Tibial nerve (tissue), 4 donors: ENCODE measurements around the gene DCAF15. TPM values are rescaled to one million over a fixed set of nuclear protein-coding genes. Genes with fewer than 3 reads are reported as not detected.
A peak's percentile ranks its signal among the peaks of the same experiment; 100 is the strongest.

Experiments
- DNase-seq, 2 donors: peaks; one replicate each; pipeline ENCODE4 v3.0.0-alpha.2; 2019; ENCODE audit warnings: low spot score in 2 of 2
- H3K27ac ChIP-seq, 4 donors: fragments of 200-600 bp; sonication (generic) in 3 of 4; one replicate each; pipeline ENCODE4 v1.5.1; 2017 to 2019; ENCODE audit warnings: mild to moderate bottlenecking in 1 of 4
- H3K27me3 ChIP-seq, 2 donors: fragments of 200-600 bp; sonication (generic) in 1 of 2; one replicate each; pipeline versions ENCODE4 v1.5.1 to v1.6.0; 2017 to 2019
- H3K36me3 ChIP-seq, 3 donors: fragments of 200-600 bp; sonication (generic); one replicate each; pipeline ENCODE4 v1.5.1; 2018 to 2019
- H3K4me1 ChIP-seq, 4 donors: fragments of 200-600 bp; sonication (generic) in 3 of 4; one replicate each; pipeline ENCODE4 v1.5.1; 2017 to 2019
- H3K4me3 ChIP-seq, 4 donors: fragments of 200-600 bp; sonication (generic) in 3 of 4; one replicate each; pipeline ENCODE4 v1.5.1; 2017 to 2019; ENCODE audit warnings: mild to moderate bottlenecking in 1 of 4, moderate library complexity in 1 of 4
- H3K9me3 ChIP-seq, 4 donors: fragments of 200-600 bp; sonication (generic) in 3 of 4; one replicate each; pipeline ENCODE4 v1.5.1; 2017 to 2019
- CTCF ChIP-seq, 5 experiments: fragments of 200-600 bp in 3 of 5; fragments of 450-650 bp in 2 of 5; sonication (generic) in 3 of 5; IDR thresholded peaks; one replicate each; pipeline ENCODE4 v1.5.1; 2016 to 2019; ENCODE audit warnings: antibody characterized with exemption in 5 of 5, mild to moderate bottlenecking in 3 of 5, moderate library complexity in 2 of 5
- EP300 ChIP-seq, 2 donors: sonication (generic); formaldehyde crosslinking; IDR thresholded peaks; one replicate each; pipeline ENCODE4 v1.6.1; 2017; ENCODE audit warnings: antibody characterized with exemption in 2 of 2, mild to moderate bottlenecking in 1 of 2
- POLR2A ChIP-seq, 2 donors: fragments of 450-650 bp; IDR thresholded peaks; one replicate each; pipeline ENCODE4 v1.6.1; 2017; ENCODE audit warnings: antibody characterized with exemption in 2 of 2, mild to moderate bottlenecking in 2 of 2, moderate library complexity in 2 of 2
- WGBS, 2 donors: methylation state at CpG; one replicate each; pipeline ENCODE4 v1.1.5; 2018; 5-methylcytosine and 5-hydroxymethylcytosine counted together
- total RNA-seq, 4 donors: library from RNA; depleted of rRNA; stranded (reverse); fragments of >200 nt; gene quantifications; one replicate each; pipeline ENCODE4 v1.1.0, GENCODE V29; 2016

Gene DCAF15
- total RNA-seq, 4 donors from 2014 or later: 14.3 to 31.5 (median 19.3) TPM

- Histone ChIP-seq H3K27me3 (no peaks in the 10 kb centered on the region), H3K9me3 (no peaks in the 10 kb centered on the region), H3K36me3 (no peaks in the 10 kb centered on the region), H3K27ac (peak overlapping the region; percentile 99 to 100 (median 100)), H3K4me3 (peak overlapping the region; percentile 87 to 99 (median 96)), H3K4me1 (peaks cover 0 to 37% (median 16%) of the 10 kb centered on the region in 4 donors)
- TF ChIP-seq POLR2A (IDR thresholded peaks at IDR 0.05) (peak; percentile 27 to 33), EP300 (IDR thresholded peaks at IDR 0.05) (peak in 1 of 2 donors; percentile 80), CTCF (IDR thresholded peaks at IDR 0.05) (no peak)
- DNase-seq: peak; percentile 75 to 82
- WGBS, 2 donors: 12 to 33% methylated on average over 8 to 24 of the region's 50 CpGs
Measured at GRCh38 chr19:14005349-14006084, 53.2 kb downstream of the DCAF15 start.

- peaks cover 0 to 37% (median 16%) of the 10 kb centered on the region in 4 donors for H3K4me1 ChIP-seq
- DNase-seq: peak; percentile 100
- no peaks in the 10 kb centered on the region for H3K9me3 ChIP-seq
- no peaks in the 10 kb centered on the region for H3K36me3 ChIP-seq
- H3K27ac ChIP-seq: peak within 1 kb of the TSS; percentile 99 to 100 (median 100)
- H3K27me3 ChIP-seq: no peaks in the 10 kb centered on the region
- 1% methylated on average over 34 to 55 of the region's 58 CpGs for WGBS, 2 donors
- H3K4me3 ChIP-seq: peak within 1 kb of the TSS; percentile 87 to 99 (median 96)
- no peak for TF ChIP-seq EP300 (IDR thresholded peaks at IDR 0.05)
- TF ChIP-seq CTCF (IDR thresholded peaks at IDR 0.05): peak in 2 of 5 experiments; percentile 18 to 79
- TF ChIP-seq POLR2A (IDR thresholded peaks at IDR 0.05): peak in 1 of 2 donors; percentile 21
Measured at GRCh38 chr19:14006085-14006765, 53.9 kb downstream of the DCAF15 start, which contains the start of gene RFX1. Gene RFX1, minus strand, starts transcription at chr19:14006320. Its CDS starts 12,477 bp downstream, at chr19:13993843.

- Histone ChIP-seq H3K36me3 (no peaks in the 10 kb centered on the region), H3K9me3 (no peaks in the 10 kb centered on the region), H3K4me3 (peak overlapping the region; percentile 52 to 97 (median 76)), H3K4me1 (peaks cover 0 to 37% (median 16%) of the 10 kb centered on the region in 4 donors), H3K27ac (peak overlapping the region; percentile 94 to 100 (median 100)), H3K27me3 (no peaks in the 10 kb centered on the region)
- WGBS, 2 donors: 13 to 16% methylated on average over 14 to 21 of the region's 56 CpGs
- TF ChIP-seq CTCF (IDR thresholded peaks at IDR 0.05) (no peak), EP300 (IDR thresholded peaks at IDR 0.05) (peak; percentile 71 to 95), POLR2A (IDR thresholded peaks at IDR 0.05) (peak in 1 of 2 donors; percentile 36)
- no peak for DNase-seq
Measured at GRCh38 chr19:14006766-14007562, 54.7 kb downstream of the DCAF15 start.

Other genes starting within 250 kb of the DCAF15 start
- 100 to 1,000 TPM in 2 of 4 donors, 10 to 100 TPM in 2; 52.4 to 167 (median 94.4) TPM for gene MRI1, start 188.0 kb upstream of the DCAF15 start, total RNA-seq
- 100 to 1,000 TPM; 187 to 290 (median 235) TPM for gene C19orf53, start 178.1 kb upstream of the DCAF15 start, total RNA-seq
- gene ZSWIM4, start 157.1 kb upstream of the DCAF15 start, total RNA-seq: 10 to 100 TPM in 1 of 4 donors, 1 to 10 TPM in 3; 2.8 to 19.8 (median 4.0) TPM
- gene NANOS3, start 75.4 kb upstream of the DCAF15 start, total RNA-seq: not detected
- 1 to 10 TPM in 3 of 4 donors, not detected in 1; 1.5 to 3.3 (median 3.0) TPM for gene BRME1, start 46.4 kb upstream of the DCAF15 start, total RNA-seq
- gene CC2D1A, start 46.3 kb upstream of the DCAF15 start, total RNA-seq: 10 to 100 TPM; 42.7 to 99.3 (median 56.0) TPM
- 10 to 100 TPM in 3 of 4 donors, 1 to 10 TPM in 1; 9.4 to 45.7 (median 20.7) TPM for gene PODNL1, start 14.1 kb upstream of the DCAF15 start, total RNA-seq
- 1 to 10 TPM; 3.1 to 8.4 (median 6.0) TPM for gene RFX1, start 53.8 kb downstream of the DCAF15 start, total RNA-seq
- gene RLN3, start 75.6 kb downstream of the DCAF15 start, total RNA-seq: not detected
- gene IL27RA, start 79.3 kb downstream of the DCAF15 start, total RNA-seq: 1 to 10 TPM; 2.4 to 3.5 (median 3.0) TPM
- gene PALM3, start 109.6 kb downstream of the DCAF15 start, total RNA-seq: 1 to 10 TPM in 1 of 4 donors, under 1 TPM in 3; 0.30 to 2.7 (median 0.53) TPM
- gene MISP3, start 120.3 kb downstream of the DCAF15 start, total RNA-seq: 1 to 10 TPM; 1.8 to 7.8 (median 7.2) TPM
- gene C19orf67, start 133.3 kb downstream of the DCAF15 start, total RNA-seq: not detected
- gene SAMD1, start 138.2 kb downstream of the DCAF15 start, total RNA-seq: 10 to 100 TPM in 3 of 4 donors, 1 to 10 TPM in 1; 5.9 to 31.4 (median 19.0) TPM
- gene PRKACA, start 165.3 kb downstream of the DCAF15 start, total RNA-seq: 10 to 100 TPM; 26.9 to 59.4 (median 41.3) TPM
- 1 to 10 TPM in 1 of 4 donors, under 1 TPM in 1, not detected in 2; 0.90 to 2.3 TPM for gene ASF1B, start 184.1 kb downstream of the DCAF15 start, total RNA-seq